ENCODE measurements around the gene MCMBP. TPM values are rescaled to one million over a fixed set of nuclear protein-coding genes. Genes with fewer than 3 reads are reported as not detected.

MCMBP gene
- total and polyA plus RNA-seq, 11 donors, result 8.7 to 39.4 (median 29.7) TPM

- intact Hi-C loops (cut with DNase I), result loop anchor here in 1 of 10 donors (1.0 kb wide), 1 partner anchor 17 kb away; no protein-coding TSS in a partner anchor
- no peaks in the 10 kb centered on the region for H3K27me3 ChIP-seq
- ATAC-seq (peak in 1 of 4 donors; percentile 39), DNase-seq (no peak)
- H3K4me3 ChIP-seq, result no peak overlapping the region
- H3K9me3 ChIP-seq, result no peaks in the 10 kb centered on the region
- no peak for TF ChIP-seq POLR2A (IDR thresholded peaks at IDR 0.05)
- TF ChIP-seq, protein P1, sequence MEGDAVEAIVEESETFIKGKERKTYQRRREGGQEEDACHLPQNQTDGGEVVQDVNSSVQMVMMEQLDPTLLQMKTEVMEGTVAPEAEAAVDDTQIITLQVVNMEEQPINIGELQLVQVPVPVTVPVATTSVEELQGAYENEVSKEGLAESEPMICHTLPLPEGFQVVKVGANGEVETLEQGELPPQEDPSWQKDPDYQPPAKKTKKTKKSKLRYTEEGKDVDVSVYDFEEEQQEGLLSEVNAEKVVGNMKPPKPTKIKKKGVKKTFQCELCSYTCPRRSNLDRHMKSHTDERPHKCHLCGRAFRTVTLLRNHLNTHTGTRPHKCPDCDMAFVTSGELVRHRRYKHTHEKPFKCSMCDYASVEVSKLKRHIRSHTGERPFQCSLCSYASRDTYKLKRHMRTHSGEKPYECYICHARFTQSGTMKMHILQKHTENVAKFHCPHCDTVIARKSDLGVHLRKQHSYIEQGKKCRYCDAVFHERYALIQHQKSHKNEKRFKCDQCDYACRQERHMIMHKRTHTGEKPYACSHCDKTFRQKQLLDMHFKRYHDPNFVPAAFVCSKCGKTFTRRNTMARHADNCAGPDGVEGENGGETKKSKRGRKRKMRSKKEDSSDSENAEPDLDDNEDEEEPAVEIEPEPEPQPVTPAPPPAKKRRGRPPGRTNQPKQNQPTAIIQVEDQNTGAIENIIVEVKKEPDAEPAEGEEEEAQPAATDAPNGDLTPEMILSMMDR (IDR thresholded peaks at IDR 0.05), result no peak
- H3K4me1 ChIP-seq, result peaks cover 0 to 35% (median 8%) of the 10 kb centered on the region in 12 donors
- H3K36me3 ChIP-seq, result peaks cover 0 to 3% (median 0%) of the 10 kb centered on the region in 9 donors
- WGBS, 4 donors, result 56 to 58% (median 56%) methylated on average over 7 of the region's 7 CpGs
- peak overlapping the region in 1 of 12 donors; percentile 23 for H3K27ac ChIP-seq
These were observed 89.0 kb downstream of the MCMBP start for GRCh38 chr10:119783665-119784027.

DNA sequence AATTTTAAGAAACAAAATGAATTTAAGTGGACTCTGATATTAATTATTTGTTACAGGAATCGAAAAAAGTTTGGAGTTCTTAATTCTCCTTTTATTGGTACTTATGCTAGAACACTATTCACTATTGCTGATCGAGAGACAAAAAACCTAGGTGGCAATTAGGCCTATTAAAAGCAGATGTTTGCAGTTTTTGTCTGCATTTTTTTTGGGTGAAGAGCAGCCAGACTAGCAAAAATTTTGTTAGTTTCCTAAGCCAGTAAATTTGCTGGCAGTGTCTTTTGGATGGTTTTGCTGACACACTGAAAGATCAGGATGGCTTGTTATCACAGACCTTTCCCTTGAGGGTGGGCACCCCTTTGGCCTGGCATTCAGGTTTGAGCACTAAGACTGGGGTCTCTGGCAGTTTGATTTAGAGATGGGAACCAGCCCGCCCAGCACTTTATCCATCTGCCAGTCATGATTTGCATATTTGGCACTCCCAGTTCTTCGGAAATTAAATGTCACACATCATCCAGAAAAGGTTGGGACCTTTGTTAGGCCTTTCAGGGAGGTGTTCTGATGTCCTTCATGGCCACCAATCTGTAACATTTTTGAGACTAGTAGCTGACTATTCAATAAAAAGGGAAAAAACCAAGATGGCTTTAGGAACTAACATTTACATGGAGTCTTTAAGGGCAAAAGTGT lies 89.5 kb downstream of the MCMBP start:
- TF ChIP-seq, protein P1 (IDR thresholded peaks at IDR 0.05), result no peak
- no peak for TF ChIP-seq POLR2A (IDR thresholded peaks at IDR 0.05)
- Histone ChIP-seq H3K27me3 (no peaks in the 10 kb centered on the region), H3K9me3 (no peaks in the 10 kb centered on the region), H3K36me3 (peaks cover 0 to 3% (median 0%) of the 10 kb centered on the region in 9 donors), H3K4me1 (peaks cover 0 to 35% (median 8%) of the 10 kb centered on the region in 12 donors), H3K27ac (peak overlapping the region in 1 of 12 donors; percentile 23), H3K4me3 (no peak overlapping the region)
- 71 to 87% (median 84%) methylated on average over 4 of the region's 4 CpGs for WGBS, 4 donors
- intact Hi-C loops (cut with DNase I), result loop anchor here in 1 of 10 donors (1.0 kb wide), 1 partner anchor 17 kb away; no protein-coding TSS in a partner anchor
- DNase-seq, result no peak
- no peak for ATAC-seq

GRCh38 chr10:119781498-119781897 lies 91.1 kb downstream of the MCMBP start:
- TF ChIP-seq, protein P1 (IDR thresholded peaks at IDR 0.05), result no peak
- no peak for TF ChIP-seq POLR2A (IDR thresholded peaks at IDR 0.05)
- Histone ChIP-seq H3K4me3 (no peak overlapping the region), H3K4me1 (peaks cover 0 to 34% (median 7%) of the 10 kb centered on the region in 12 donors), H3K27me3 (no peaks in the 10 kb centered on the region), H3K36me3 (peaks cover 0 to 3% (median 0%) of the 10 kb centered on the region in 9 donors), H3K27ac (no peak overlapping the region), H3K9me3 (no peaks in the 10 kb centered on the region)
- ATAC-seq, result no peak
- intact Hi-C loops (cut with DNase I), result no loop called here
- no peak for DNase-seq
- 90 to 94% (median 92%) methylated on average over 2 of the region's 2 CpGs for WGBS, 4 donors

- peaks cover 0 to 3% (median 0%) of the 10 kb centered on the region in 9 donors for H3K36me3 ChIP-seq
These were observed 91.7 kb downstream of the MCMBP start for GRCh38 chr10:119780879-119781480.

More at GRCh38 chr10:119780879-119781480, 91.7 kb downstream of the MCMBP start:
- Histone ChIP-seq H3K27me3 (no peaks in the 10 kb centered on the region), H3K4me3 (no peak overlapping the region), H3K9me3 (no peaks in the 10 kb centered on the region), H3K4me1 (peaks cover 0 to 29% (median 4%) of the 10 kb centered on the region in 12 donors), H3K27ac (no peak overlapping the region)
- TF ChIP-seq POLR2A (IDR thresholded peaks at IDR 0.05), result no peak
- TF ChIP-seq, protein P1 (IDR thresholded peaks at IDR 0.05), result no peak
- no peak for DNase-seq
- ATAC-seq, result no peak
- 96 to 98% (median 97%) methylated on average over 5 of the region's 5 CpGs for WGBS, 4 donors
- intact Hi-C loops (cut with DNase I), result no loop called here

Data from heart left ventricle (tissue), 16 donors.